Natural killer cell treated with Interleukin-12 subunit alpha and Interleukin-12 subunit beta and Interleukin-15 and Interleukin-18, amount 100 ng/mL, for 72 hours (primary cell): ENCODE measurements around the gene PDE6B. TPM values are rescaled to one million over a fixed set of nuclear protein-coding genes. Genes with fewer than 3 reads are reported as not detected.
A peak's percentile ranks its signal among the peaks of the same experiment; 100 is the strongest.

ENCODE experiments used
- ATAC-seq, 2 donors: fragments of 150-1000 bp; cut with Tn5 transposase in 1 of 2; sonication (Bioruptor Pico), chemical (Tn5 transposase) in 1 of 2; 2 replicates each; pipeline ENCODE4 v1.10.0; 2021
- DNase-seq: peaks from one replicate; pipeline ENCODE4 v3.0.0; 2022; ENCODE audit warnings: low spot score
- H3K27ac Mint-ChIP-seq, 2 donors: 1 replicate in 1 of 2; 2 replicates in 1 of 2; pipeline ENCODE4 v1.8.0; 2022; ENCODE audit warnings: mixed read lengths in 2 of 2, mild to moderate bottlenecking in 1 of 2, moderate library complexity in 1 of 2
- H3K27me3 Mint-ChIP-seq, 2 donors: 1 replicate in 1 of 2; 2 replicates in 1 of 2; pipeline ENCODE4 v1.8.0; 2022; ENCODE audit warnings: mixed read lengths in 2 of 2
- H3K36me3 Mint-ChIP-seq: one replicate; pipeline ENCODE4 v1.8.0; 2022; ENCODE audit warnings: mixed read lengths
- H3K4me1 Mint-ChIP-seq, 2 donors: 1 replicate in 1 of 2; 2 replicates in 1 of 2; pipeline ENCODE4 v1.8.0; 2022; ENCODE audit warnings: low read depth in 2 of 2, mixed read lengths in 2 of 2, mild to moderate bottlenecking in 1 of 2
- H3K4me3 Mint-ChIP-seq: one replicate; pipeline ENCODE4 v1.8.0; 2022; ENCODE audit warnings: mixed read lengths
- H3K9me3 Mint-ChIP-seq: 2 replicates; pipeline ENCODE4 v1.8.0; 2022; ENCODE audit warnings: mixed read lengths
- total RNA-seq, 2 donors: library from RNA; stranded (reverse); gene quantifications; one replicate each; pipeline ENCODE4 v1.2.3, GENCODE V29; 2022

The PDE6B gene
- total RNA-seq, 2 donors from 2014 or later: 14.1 to 14.8 TPM

- no peaks in the 10 kb centered on the region for H3K27me3 Mint-ChIP-seq
- ATAC-seq (no peak), DNase-seq (no peak)
Observed at GRCh38 chr4:656436-657337, 31.3 kb downstream of the PDE6B start.

GRCh38 chr4:657338-657833 lies 32.0 kb downstream of the PDE6B start:
- ATAC-seq (no peak), DNase-seq (no peak)
- no peak overlapping the region for H3K4me3 Mint-ChIP-seq
- no peaks in the 10 kb centered on the region for H3K27me3 Mint-ChIP-seq
- peaks cover 0 to 4% of the 10 kb centered on the region in 2 donors for H3K4me1 Mint-ChIP-seq
- no peaks in the 10 kb centered on the region for H3K36me3 Mint-ChIP-seq
- H3K9me3 Mint-ChIP-seq: no peaks in the 10 kb centered on the region
- no peak overlapping the region for H3K27ac Mint-ChIP-seq

More at GRCh38 chr4:656436-657337, 31.3 kb downstream of the PDE6B start:
- Mint-ChIP-seq H3K4me3 (no peak overlapping the region), H3K9me3 (no peaks in the 10 kb centered on the region), H3K4me1 (peaks cover 0 to 3% of the 10 kb centered on the region in 2 donors), H3K27ac (no peak overlapping the region), H3K36me3 (no peaks in the 10 kb centered on the region)

DNA sequence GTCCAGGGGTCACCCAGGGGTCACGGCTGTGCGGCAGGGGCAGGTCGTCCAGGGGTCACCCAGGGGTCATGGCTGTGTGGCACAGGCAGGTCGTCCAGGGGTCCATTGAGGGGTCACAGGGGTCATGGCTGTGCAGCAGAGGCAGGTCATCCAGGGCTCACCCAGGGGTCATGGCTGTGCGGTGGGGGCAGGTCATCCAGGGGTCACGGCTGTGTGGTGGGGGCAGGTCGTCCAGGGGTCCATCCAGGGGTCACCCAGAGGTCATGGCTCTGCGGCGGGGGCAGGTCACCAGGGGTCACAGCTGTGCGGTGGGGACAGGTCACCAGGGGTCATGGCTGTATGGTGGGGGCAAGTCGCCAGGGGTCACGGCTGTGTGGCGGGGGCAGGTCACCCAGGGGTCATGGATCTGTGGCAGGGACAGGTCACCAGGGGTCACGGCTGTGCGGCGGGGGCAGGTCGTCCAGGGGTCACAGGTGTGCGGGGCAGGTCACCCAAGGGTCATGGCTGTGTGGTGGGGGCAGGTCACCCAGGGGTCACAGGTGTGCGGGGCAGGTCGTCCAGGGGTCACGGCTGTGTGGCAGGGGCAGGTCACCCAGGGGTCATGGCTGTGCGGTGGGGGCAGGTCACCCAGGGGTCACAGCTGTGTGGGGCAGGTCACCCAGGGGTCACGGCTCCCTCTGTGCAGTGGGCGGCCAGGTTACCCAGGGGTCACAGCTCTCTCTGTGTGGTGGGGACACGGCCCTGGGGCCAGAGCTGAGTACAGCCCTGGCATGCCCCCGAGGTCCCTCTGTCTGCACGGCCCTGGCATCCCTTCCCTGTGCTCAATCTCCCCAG lies 32.7 kb downstream of the PDE6B start:
- DNase-seq (no peak), ATAC-seq (no peak)
- no peaks in the 10 kb centered on the region for H3K36me3 Mint-ChIP-seq
- H3K4me1 Mint-ChIP-seq: peaks cover 0 to 7% of the 10 kb centered on the region in 2 donors
- H3K4me3 Mint-ChIP-seq: no peak overlapping the region
- no peak overlapping the region for H3K27ac Mint-ChIP-seq
- no peaks in the 10 kb centered on the region for H3K9me3 Mint-ChIP-seq
- H3K27me3 Mint-ChIP-seq: no peaks in the 10 kb centered on the region

GRCh38 chr4:658681-659667 lies 33.6 kb downstream of the PDE6B start:
- H3K27me3 Mint-ChIP-seq: no peaks in the 10 kb centered on the region
- H3K4me1 Mint-ChIP-seq: peaks cover 0 to 9% of the 10 kb centered on the region in 2 donors
- ATAC-seq (no peak), DNase-seq (no peak)
- H3K36me3 Mint-ChIP-seq: no peaks in the 10 kb centered on the region
- no peak overlapping the region for H3K27ac Mint-ChIP-seq
- H3K4me3 Mint-ChIP-seq: no peak overlapping the region
- no peaks in the 10 kb centered on the region for H3K9me3 Mint-ChIP-seq

GRCh38 chr4:659851-660250 lies 34.5 kb downstream of the PDE6B start:
- ATAC-seq (no peak), DNase-seq (no peak)
- Mint-ChIP-seq H3K36me3 (no peaks in the 10 kb centered on the region), H3K4me1 (peaks cover 0 to 11% of the 10 kb centered on the region in 2 donors), H3K9me3 (no peaks in the 10 kb centered on the region), H3K4me3 (no peak overlapping the region), H3K27me3 (no peaks in the 10 kb centered on the region), H3K27ac (no peak overlapping the region)

DNA sequence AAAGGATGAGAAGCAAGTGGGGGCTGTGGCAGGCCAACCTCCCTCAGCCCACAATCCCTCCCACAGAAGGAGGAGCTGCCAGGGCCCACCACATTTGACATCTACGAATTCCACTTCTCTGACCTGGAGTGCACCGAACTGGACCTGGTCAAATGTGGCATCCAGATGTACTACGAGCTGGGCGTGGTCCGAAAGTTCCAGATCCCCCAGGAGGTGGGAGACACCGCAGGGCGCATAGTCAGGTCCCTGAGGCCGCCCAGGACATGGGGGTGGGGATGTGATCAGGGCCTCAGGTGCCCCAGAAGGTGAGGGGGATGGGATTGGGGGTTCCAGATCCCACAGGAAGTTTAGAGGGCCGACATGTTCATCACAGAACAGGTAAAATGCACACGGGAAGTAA lies 35.0 kb downstream of the PDE6B start:
- ATAC-seq: no peak
- DNase-seq: no peak
- Mint-ChIP-seq H3K9me3 (no peaks in the 10 kb centered on the region), H3K27ac (no peak overlapping the region), H3K27me3 (no peaks in the 10 kb centered on the region), H3K36me3 (no peaks in the 10 kb centered on the region), H3K4me3 (no peak overlapping the region), H3K4me1 (peaks cover 0 to 12% of the 10 kb centered on the region in 2 donors)

DNA sequence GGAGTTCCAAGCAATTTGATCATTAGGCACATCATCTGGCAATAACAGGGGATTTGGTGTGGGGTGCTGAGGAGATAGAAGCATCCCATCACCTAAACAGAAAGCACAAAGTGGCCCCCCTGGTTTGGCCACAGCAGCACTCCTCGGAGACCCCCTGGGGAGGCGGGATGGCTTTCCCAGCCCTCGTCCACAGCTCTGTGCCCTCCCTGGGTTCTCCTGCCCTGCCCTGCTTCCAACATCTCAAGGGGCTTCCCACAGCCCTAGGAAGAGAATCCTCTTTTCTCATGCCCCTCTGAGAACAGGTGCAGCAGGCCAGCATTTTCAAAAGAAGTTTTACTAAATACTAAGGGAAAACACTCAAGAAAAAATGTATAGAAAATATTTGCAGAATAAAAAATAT lies 35.9 kb downstream of the PDE6B start:
- DNase-seq: no peak
- Mint-ChIP-seq H3K9me3 (no peaks in the 10 kb centered on the region), H3K27me3 (no peaks in the 10 kb centered on the region), H3K27ac (no peak overlapping the region), H3K4me1 (peaks cover 0 to 15% of the 10 kb centered on the region in 2 donors), H3K36me3 (no peaks in the 10 kb centered on the region), H3K4me3 (peak overlapping the region; percentile 19)
- no peak for ATAC-seq

DNA sequence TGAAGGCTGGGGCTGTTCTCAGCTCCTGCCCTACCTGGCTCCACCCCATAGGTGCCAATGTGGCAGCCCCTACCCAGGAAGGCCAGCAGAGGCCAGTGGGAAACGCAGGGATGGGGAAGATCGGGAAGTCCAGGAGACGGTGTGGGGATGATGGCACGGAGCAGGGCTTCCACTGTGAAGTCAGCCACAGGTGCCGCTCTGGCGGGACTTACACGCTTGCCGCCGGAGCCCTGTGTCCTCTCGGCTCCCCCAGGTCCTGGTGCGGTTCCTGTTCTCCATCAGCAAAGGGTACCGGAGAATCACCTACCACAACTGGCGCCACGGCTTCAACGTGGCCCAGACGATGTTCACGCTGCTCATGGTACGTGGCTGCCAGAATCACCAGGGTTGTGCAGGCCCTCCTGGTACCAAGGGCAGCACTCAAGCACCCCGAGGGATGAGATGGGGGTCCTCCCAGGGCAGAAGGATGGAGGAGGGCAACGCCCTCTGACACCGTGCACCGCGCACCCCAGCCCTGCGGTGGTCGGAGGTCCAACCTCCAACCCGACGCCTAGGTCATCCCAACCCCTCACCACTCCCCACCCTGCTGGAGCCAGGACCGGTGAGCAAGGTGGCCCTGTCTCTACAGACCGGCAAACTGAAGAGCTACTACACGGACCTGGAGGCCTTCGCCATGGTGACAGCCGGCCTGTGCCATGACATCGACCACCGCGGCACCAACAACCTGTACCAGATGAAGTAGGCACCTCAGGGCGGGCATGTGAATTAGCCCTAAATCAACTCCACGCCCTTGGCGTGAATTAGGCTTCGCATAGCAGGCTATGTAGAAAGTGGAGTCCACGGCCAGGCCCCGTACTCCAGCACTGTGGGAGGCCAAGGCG lies 36.7 kb downstream of the PDE6B start:
- H3K27me3 Mint-ChIP-seq: no peaks in the 10 kb centered on the region
- no peak for ATAC-seq
- DNase-seq: no peak
- H3K4me3 Mint-ChIP-seq: peak overlapping the region; percentile 85
- H3K9me3 Mint-ChIP-seq: no peaks in the 10 kb centered on the region
- H3K36me3 Mint-ChIP-seq: no peaks in the 10 kb centered on the region
- peaks cover 0 to 12% of the 10 kb centered on the region in 2 donors for H3K4me1 Mint-ChIP-seq
- H3K27ac Mint-ChIP-seq: peak overlapping the region in 1 of 2 donors; percentile 75

DNA sequence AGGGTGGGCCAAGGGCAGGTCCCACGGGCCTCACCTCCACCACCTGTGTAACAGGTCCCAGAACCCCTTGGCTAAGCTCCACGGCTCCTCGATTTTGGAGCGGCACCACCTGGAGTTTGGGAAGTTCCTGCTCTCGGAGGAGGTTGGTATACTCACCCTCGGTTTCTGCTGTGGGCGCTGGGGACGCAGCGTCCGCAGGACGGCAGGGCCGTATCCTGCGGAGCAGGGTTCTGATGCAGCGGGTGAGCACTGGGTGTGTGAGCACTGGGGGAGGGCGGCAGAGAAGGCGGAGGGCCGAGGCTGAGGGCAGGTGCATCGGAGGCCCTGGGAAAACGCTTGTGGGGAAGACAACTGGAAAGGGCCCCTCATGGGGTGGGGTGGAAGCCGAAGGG lies 37.7 kb downstream of the PDE6B start:
- Mint-ChIP-seq H3K27me3 (no peaks in the 10 kb centered on the region), H3K4me1 (peaks cover 0 to 16% of the 10 kb centered on the region in 2 donors), H3K36me3 (no peaks in the 10 kb centered on the region), H3K27ac (peak overlapping the region; percentile 54 to 75), H3K9me3 (no peaks in the 10 kb centered on the region), H3K4me3 (peak overlapping the region; percentile 85)
- no peak for DNase-seq
- peak in 1 of 2 donors; percentile 1 for ATAC-seq

- Mint-ChIP-seq H3K27ac (peak overlapping the region; percentile 56 to 75), H3K9me3 (no peaks in the 10 kb centered on the region), H3K4me1 (peaks cover 0 to 16% of the 10 kb centered on the region in 2 donors), H3K36me3 (no peaks in the 10 kb centered on the region), H3K27me3 (no peaks in the 10 kb centered on the region), H3K4me3 (peak overlapping the region; percentile 85)
- peak; percentile 86 to 88 for ATAC-seq
- DNase-seq: peak; percentile 80
Observed at GRCh38 chr4:663438-664428, 38.4 kb downstream of the PDE6B start.

- Mint-ChIP-seq H3K27ac (peak overlapping the region; percentile 56 to 75), H3K36me3 (no peaks in the 10 kb centered on the region), H3K9me3 (no peaks in the 10 kb centered on the region), H3K27me3 (no peaks in the 10 kb centered on the region), H3K4me1 (peaks cover 0 to 16% of the 10 kb centered on the region in 2 donors), H3K4me3 (peak overlapping the region; percentile 85)
- no peak for ATAC-seq
- no peak for DNase-seq
Observed at GRCh38 chr4:664713-665231, 39.4 kb downstream of the PDE6B start.
